Subcutaneous abdominal adipose tissue (tissue), 5 donors: Measurements from ENCODE around the gene VAMP2.
"Not testable (repeated sequence)": the region's sequence is repeated elsewhere in the genome, so short reads cannot be mapped to it uniquely, and the experiment has no call there.

Experiments used
- H3K27ac ChIP-seq: one replicate; pipeline ENCODE4 v1.7.0; 2013; ENCODE audit warnings: low read depth, mild to moderate bottlenecking, inconsistent platforms, low read length, moderate library complexity
- H3K27me3 ChIP-seq, 5 donors: one replicate each; pipeline ENCODE4 v1.7.0; 2013; ENCODE audit warnings: low read length in 5 of 5, inconsistent platforms in 1 of 5; ENCODE audit not compliant: control insufficient read depth in 5 of 5, insufficient read depth in 4 of 5
- H3K36me3 ChIP-seq, 5 donors: one replicate each; pipeline ENCODE4 v1.7.0; 2013; ENCODE audit warnings: low read length in 5 of 5; ENCODE audit not compliant: control insufficient read depth in 5 of 5, insufficient read depth in 5 of 5
- H3K4me1 ChIP-seq, 5 donors: one replicate each; pipeline ENCODE4 v1.7.0; 2013; ENCODE audit warnings: low read length in 5 of 5, mild to moderate bottlenecking in 3 of 5, moderate library complexity in 1 of 5; ENCODE audit not compliant: control insufficient read depth in 5 of 5, insufficient read depth in 5 of 5
- H3K4me3 ChIP-seq, 5 donors: one replicate each; pipeline ENCODE4 v1.7.0; 2013; ENCODE audit warnings: low read length in 5 of 5, low read depth in 1 of 5
- H3K9ac ChIP-seq, 5 donors: one replicate each; pipeline ENCODE4 v1.7.0; 2013; ENCODE audit warnings: low read length in 5 of 5, mild to moderate bottlenecking in 4 of 5, moderate library complexity in 3 of 5
- H3K9me3 ChIP-seq, 5 donors: one replicate each; pipeline ENCODE4 v1.7.0; 2013; ENCODE audit warnings: low read length in 5 of 5; ENCODE audit not compliant: control insufficient read depth in 5 of 5
- donor health status: healthy.
- donor health status: healthy.
- donor health status: healthy.
- donor health status: healthy.
- donor health status: healthy.

The VAMP2 gene

DNA sequence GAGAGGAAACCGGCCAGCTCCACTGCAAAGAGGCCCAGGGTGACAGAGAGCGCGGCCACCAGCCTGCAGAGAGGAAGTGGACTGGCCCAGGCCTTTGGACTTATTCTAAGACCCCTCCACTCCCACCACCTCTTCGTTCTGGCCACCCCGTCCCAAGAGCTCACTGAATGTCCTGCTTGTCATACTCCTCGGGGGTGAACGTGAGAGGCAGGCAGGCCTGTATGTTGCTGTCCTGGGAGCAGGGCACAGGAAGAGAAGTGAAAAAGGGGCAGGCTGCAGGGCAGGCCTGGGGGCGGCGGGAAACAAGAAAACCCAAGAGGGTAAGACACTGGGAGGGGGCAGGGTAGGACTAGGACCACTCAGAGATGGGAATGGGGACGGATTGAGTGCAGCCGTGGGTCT lies 13.0 kb upstream of the VAMP2 start:
- no peaks in the 10 kb centered on the region for H3K27me3 ChIP-seq
- H3K9me3 ChIP-seq: no peaks in the 10 kb centered on the region
- peak overlapping the region; percentile 62 for H3K27ac ChIP-seq
- H3K4me3 ChIP-seq: peak overlapping the region; percentile 67 to 84 (median 76)
- H3K36me3 ChIP-seq: no peaks in the 10 kb centered on the region
- H3K9ac ChIP-seq: peak overlapping the region; percentile 26 to 89 (median 81)
- peaks cover 3 to 35% (median 29%) of the 10 kb centered on the region in 5 donors for H3K4me1 ChIP-seq

DNA sequence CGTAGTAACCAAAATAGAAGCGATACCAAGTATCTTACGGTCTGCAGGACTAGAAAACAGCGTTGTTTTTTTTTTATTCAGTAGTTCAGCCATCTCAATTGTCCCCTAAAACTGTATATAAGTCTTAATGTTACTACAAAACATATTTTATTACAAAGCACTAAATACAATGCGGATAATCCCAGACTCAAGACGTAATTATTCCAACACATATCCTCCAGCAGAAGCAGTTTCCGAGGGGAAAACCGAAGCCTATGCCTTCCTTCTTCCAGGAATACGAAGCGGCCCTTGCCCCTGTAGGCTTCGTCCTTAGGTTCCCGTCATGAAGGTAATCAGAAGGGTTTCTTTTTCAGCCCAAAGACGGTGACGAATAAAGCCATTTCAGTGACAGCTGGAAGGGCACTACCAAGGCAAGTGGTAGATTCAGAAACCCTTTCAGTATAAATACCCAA lies 11.1 kb upstream of the VAMP2 start:
- no peaks in the 10 kb centered on the region for H3K9me3 ChIP-seq
- H3K27ac ChIP-seq: peak overlapping the region; percentile 94
- H3K9ac ChIP-seq: peak overlapping the region in 3 of 5 donors; percentile 66 to 80 (median 75)
- no peaks in the 10 kb centered on the region for H3K27me3 ChIP-seq
- peak overlapping the region; percentile 40 to 73 (median 58) for H3K4me3 ChIP-seq
- peaks cover 3 to 35% (median 29%) of the 10 kb centered on the region in 5 donors for H3K4me1 ChIP-seq
- H3K36me3 ChIP-seq: no peaks in the 10 kb centered on the region

DNA sequence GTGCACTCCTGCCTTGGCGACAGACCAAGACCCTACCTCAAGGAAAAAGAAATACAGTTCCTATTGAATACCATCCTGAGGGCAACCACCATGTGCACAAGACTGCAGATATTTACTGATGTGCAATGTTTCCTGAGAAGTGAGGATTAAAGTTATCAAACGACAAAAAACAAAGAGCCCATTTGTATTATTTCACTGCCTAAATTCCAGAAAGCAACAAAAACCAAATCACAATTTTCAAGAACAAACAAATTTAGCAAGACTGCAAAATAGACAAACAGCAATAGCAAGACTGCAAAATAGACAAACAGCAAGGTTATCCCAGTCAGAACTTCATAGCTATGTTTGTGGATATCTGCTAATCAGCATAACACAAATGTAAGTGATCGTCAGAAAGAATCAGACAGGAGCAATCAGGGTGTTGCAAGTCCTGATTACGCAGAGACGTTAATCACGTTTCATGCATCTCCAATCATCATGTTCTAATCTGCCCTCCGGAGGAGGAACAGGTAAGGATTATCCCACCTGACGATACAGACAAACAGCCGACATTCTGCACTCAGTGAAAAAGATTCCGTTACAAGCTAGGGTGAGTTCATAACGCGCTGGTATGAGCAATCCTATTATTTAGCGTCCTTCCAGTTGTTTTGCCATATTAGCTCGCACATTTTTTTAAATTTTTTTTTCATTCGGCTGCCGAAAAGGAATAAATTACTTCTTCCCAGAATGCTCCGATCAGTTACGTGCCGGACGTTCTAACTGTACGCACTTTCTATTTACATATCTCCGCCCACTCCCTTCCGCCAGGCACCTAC lies 10.5 kb upstream of the VAMP2 start:
- H3K4me3 ChIP-seq: peak overlapping the region; percentile 40 to 73 (median 58)
- no peaks in the 10 kb centered on the region for H3K9me3 ChIP-seq
- no peaks in the 10 kb centered on the region for H3K27me3 ChIP-seq
- H3K9ac ChIP-seq: peak overlapping the region; percentile 57 to 80 (median 66)
- peaks cover 3 to 35% (median 29%) of the 10 kb centered on the region in 5 donors for H3K4me1 ChIP-seq
- peak overlapping the region; percentile 94 for H3K27ac ChIP-seq
- H3K36me3 ChIP-seq: no peaks in the 10 kb centered on the region

- H3K9ac ChIP-seq, H3K4me3 ChIP-seq, H3K36me3 ChIP-seq, H3K27me3 ChIP-seq, H3K9me3 ChIP-seq, H3K27ac ChIP-seq: not testable (repeated sequence)
- H3K4me1 ChIP-seq: peaks cover 0 to 17% (median 9%) of the 10 kb centered on the region in 5 donors
These were observed 7.4 kb upstream of the VAMP2 start for GRCh38 chr17:8170186-8170585.

DNA sequence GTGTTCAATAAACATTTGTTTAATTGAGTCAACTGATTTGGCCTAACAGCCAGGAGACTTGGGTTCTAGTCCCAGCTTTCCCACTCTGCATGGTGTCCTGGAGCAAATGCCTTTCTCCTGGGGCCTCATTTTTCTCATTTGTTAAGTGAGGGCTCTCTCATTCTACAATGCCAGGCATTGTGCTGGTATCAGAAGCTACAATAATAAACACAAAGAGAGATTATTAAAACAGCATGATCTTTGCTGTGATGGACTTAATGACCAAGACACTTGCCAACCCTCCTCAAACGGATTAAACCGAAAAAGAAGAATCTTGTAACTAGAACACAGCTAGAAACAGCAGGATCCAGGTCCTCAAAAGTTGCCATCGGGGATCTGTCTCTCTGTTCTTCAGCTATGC lies 4.8 kb upstream of the VAMP2 start:
- H3K4me3 ChIP-seq: no peak overlapping the region
- no peaks in the 10 kb centered on the region for H3K9me3 ChIP-seq
- H3K36me3 ChIP-seq: no peaks in the 10 kb centered on the region
- no peak overlapping the region for H3K9ac ChIP-seq
- peaks cover 5 to 23% (median 18%) of the 10 kb centered on the region in 5 donors for H3K4me1 ChIP-seq
- no peak overlapping the region for H3K27ac ChIP-seq
- no peaks in the 10 kb centered on the region for H3K27me3 ChIP-seq

DNA sequence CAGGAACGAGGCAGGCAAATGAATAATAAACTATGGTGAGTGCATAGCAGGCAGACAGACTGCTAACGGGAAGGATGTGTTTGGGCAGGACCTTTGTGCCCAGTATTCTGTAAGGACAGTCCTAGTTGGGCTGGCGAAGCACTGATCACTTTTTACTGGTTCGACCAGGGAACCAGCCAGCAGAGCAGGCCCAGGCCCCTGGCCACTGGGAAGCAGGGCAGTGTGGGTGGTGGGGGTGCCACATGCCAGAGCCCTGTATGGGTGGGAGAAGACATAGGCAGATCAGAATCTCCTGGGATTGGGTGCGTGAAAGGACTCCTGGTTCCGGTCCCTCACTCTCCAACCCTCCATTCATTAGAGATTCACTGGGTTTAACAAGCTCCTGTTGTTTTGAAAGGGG lies 4.0 kb upstream of the VAMP2 start:
- Histone ChIP-seq H3K27me3 (no peaks in the 10 kb centered on the region), H3K9ac (no peak overlapping the region), H3K9me3 (no peaks in the 10 kb centered on the region), H3K4me1 (peaks cover 8 to 28% (median 25%) of the 10 kb centered on the region in 5 donors), H3K36me3 (peaks cover 0 to 1% (median 0%) of the 10 kb centered on the region in 5 donors), H3K27ac (no peak overlapping the region), H3K4me3 (no peak overlapping the region)

DNA sequence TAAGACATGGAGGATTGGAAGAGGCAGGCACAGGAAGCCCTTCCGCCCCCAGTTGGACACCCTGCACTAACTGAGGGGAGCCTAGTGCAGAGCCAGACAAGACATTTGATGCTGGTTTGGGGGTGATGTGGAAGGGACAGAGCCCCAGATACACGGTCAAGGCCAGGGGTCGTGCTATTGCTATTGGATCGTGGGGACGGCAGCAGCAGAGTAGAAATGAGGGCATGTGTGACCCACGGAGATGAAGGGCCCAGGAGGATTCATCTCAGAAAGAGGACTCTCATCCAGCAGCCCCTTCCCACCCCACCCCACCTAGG lies 2.0 kb upstream of the VAMP2 start:
- Histone ChIP-seq H3K27ac (peak overlapping the region; percentile 93), H3K4me3 (peak overlapping the region in 1 of 5 donors; percentile 92), H3K4me1 (peaks cover 10 to 43% (median 40%) of the 10 kb centered on the region in 5 donors), H3K36me3 (peaks cover 2 to 20% (median 15%) of the 10 kb centered on the region in 5 donors), H3K9ac (peak overlapping the region in 2 of 5 donors; percentile 12 to 33), H3K9me3 (no peaks in the 10 kb centered on the region), H3K27me3 (no peaks in the 10 kb centered on the region)

- peak overlapping the region; percentile 93 for H3K27ac ChIP-seq
- H3K9ac ChIP-seq: peak overlapping the region; percentile 22 to 77 (median 39)
- H3K36me3 ChIP-seq: peaks cover 2 to 26% (median 21%) of the 10 kb centered on the region in 5 donors
- peaks cover 10 to 46% (median 40%) of the 10 kb centered on the region in 5 donors for H3K4me1 ChIP-seq
- no peaks in the 10 kb centered on the region for H3K9me3 ChIP-seq
- H3K4me3 ChIP-seq: peak overlapping the region in 4 of 5 donors; percentile 14 to 92 (median 30)
- H3K27me3 ChIP-seq: no peaks in the 10 kb centered on the region
These were observed 1.4 kb upstream of the VAMP2 start for GRCh38 chr17:8163978-8164814.

- Histone ChIP-seq H3K9me3 (no peaks in the 10 kb centered on the region), H3K27me3 (no peaks in the 10 kb centered on the region), H3K36me3 (peaks cover 2 to 28% (median 25%) of the 10 kb centered on the region in 5 donors), H3K4me3 (peak overlapping the region; percentile 37 to 97 (median 65)), H3K27ac (peak overlapping the region; percentile 93), H3K9ac (peak overlapping the region in 4 of 5 donors; percentile 65 to 77 (median 72)), H3K4me1 (peaks cover 10 to 51% (median 46%) of the 10 kb centered on the region in 5 donors)
These were observed 539 bp upstream of the VAMP2 start for GRCh38 chr17:8162997-8163977.
